ENCODE data around the gene NUDC. TPM values are rescaled to one million over a fixed set of nuclear protein-coding genes. Genes with fewer than 3 reads are reported as not detected.

The NUDC gene
- polyA plus RNA-seq, 1 donor, result 54.8 TPM

GRCh38 chr1:26991310-26992116, 70.0 kb downstream of the NUDC start:
- no peak for DNase-seq

- peak; percentile 68 for DNase-seq
These were observed 71.9 kb downstream of the NUDC start, which contains the start of gene TRNP1 for GRCh38 chr1:26993237-26994019. Gene TRNP1 (plus strand): TSS chr1:26993692. CDS start chr1:26993787, 95 bp downstream.

- peak; percentile 42 for DNase-seq
These were observed 72.7 kb downstream of the NUDC start for GRCh38 chr1:26994020-26994786.

GRCh38 chr1:26994787-26995517, 73.4 kb downstream of the NUDC start:
- DNase-seq, result no peak

GRCh38 chr1:26996024-26996423, 74.5 kb downstream of the NUDC start:
- DNase-seq, result no peak

Other genes starting within 250 kb of the NUDC start
- 53.6 TPM for gene ARID1A, start 225.7 kb upstream of the NUDC start, polyA plus RNA-seq (ENCODE audit: insufficient read length)
- 9.8 TPM for gene PIGV, start 133.8 kb upstream of the NUDC start, polyA plus RNA-seq (ENCODE audit: insufficient read length)
- gene ZDHHC18, start 95.1 kb upstream of the NUDC start, polyA plus RNA-seq (ENCODE audit: insufficient read length), result 18.6 TPM
- gene SFN, start 58.6 kb upstream of the NUDC start, polyA plus RNA-seq (ENCODE audit: insufficient read length), result 1.1 TPM
- 25.9 TPM for gene GPN2, start 31.5 kb upstream of the NUDC start, polyA plus RNA-seq (ENCODE audit: insufficient read length)
- gene GPATCH3, start 21.3 kb upstream of the NUDC start, polyA plus RNA-seq (ENCODE audit: insufficient read length), result 13.9 TPM
- not detected for gene NR0B2, start 7.8 kb upstream of the NUDC start, polyA plus RNA-seq (ENCODE audit: insufficient read length)
- gene KDF1, start 38.7 kb downstream of the NUDC start, polyA plus RNA-seq (ENCODE audit: insufficient read length), result not detected
- 1.2 TPM for gene TRNP1, start 71.9 kb downstream of the NUDC start, polyA plus RNA-seq (ENCODE audit: insufficient read length)
- gene TENT5B, start 91.1 kb downstream of the NUDC start, polyA plus RNA-seq (ENCODE audit: insufficient read length), result 0.35 TPM
- 12.8 TPM for gene SLC9A1, start 233.4 kb downstream of the NUDC start, polyA plus RNA-seq (ENCODE audit: insufficient read length)